HepG2 (cell line): ENCODE measurements around the gene TAF5. TPM values are rescaled to one million over a fixed set of nuclear protein-coding genes. Genes with fewer than 3 reads are reported as not detected.

Experiments
- ATAC-seq: fragments of 200-7000 bp; cut with Tn5 transposase; 3 replicates; pipeline ENCODE4 v1.9.1; 2020; ENCODE audit warnings: mild to moderate bottlenecking, moderate library complexity
- BruUV-seq: library from RNA; stranded (reverse); fragments of 400-500 nt; replicated peaks from 2 replicates; lab custom pipeline; 2021; lab: Mats Ljungman, UMichigan
- CTCF ChIA-PET: fragments of 300-600 bp; formaldehyde crosslinking; extraction: SDS; loops from one replicate; lab custom pipeline; 2021; ENCODE audit warnings: low total read pairs, inconsistent platforms, low intra/inter-chr PET ratio; lab: Yijun Ruan, JAX
- POLR2A ChIA-PET: fragments of 350-600 bp; sonication (Branson Sonifier 250); formaldehyde crosslinking; loops from one replicate; lab custom pipeline; 2020; ENCODE audit warnings: antibody characterized with exemption, inconsistent platforms; lab: Yijun Ruan, JAX
- DNase-seq: peaks from one replicate; pipeline ENCODE4 v3.0.0-alpha.2; 2015; ENCODE audit warnings: low spot score
- FAIRE-seq: peaks from 3 replicates; lab custom pipeline; 2011; peaks lifted over from hg19 to GRCh38; lab: Jason Lieb, UNC
- H2AFZ ChIP-seq: one replicate; pipeline ENCODE4 v1.6.1; 2011; ENCODE audit warnings: low read length, inconsistent platforms
- H3K27ac ChIP-seq: fragments of 300-600 bp; 3 replicates; pipeline ENCODE4 v1.8.0; 2011; ENCODE audit warnings: mixed run types, mild to moderate bottlenecking, mixed read lengths, low read length, inconsistent platforms; ENCODE audit not compliant: insufficient read depth; ENCODE audit errors: extremely low read length
- H3K27me3 ChIP-seq, 2 experiments: fragments of 200-600 bp in 1 of 2; 2 replicates in 1 of 2; 3 replicates in 1 of 2; pipeline versions ENCODE4 v1.6.0 to v1.8.0; 2011; ENCODE audit warnings: low read length in 2 of 2, mild to moderate bottlenecking in 2 of 2, moderate library complexity in 2 of 2, inconsistent platforms in 1 of 2; ENCODE audit not compliant: insufficient read depth in 2 of 2, control insufficient read depth in 1 of 2
- H3K36me3 ChIP-seq, 2 experiments: fragments of 200-600 bp in 1 of 2; replicated peaks in 1 of 2; 2 replicates in 1 of 2; 3 replicates in 1 of 2; pipeline versions ENCODE4 v1.5.1 to v1.8.0; 2011; ENCODE audit warnings: low read length in 2 of 2, inconsistent platforms in 1 of 2; ENCODE audit not compliant: insufficient read depth in 2 of 2, control insufficient read depth in 1 of 2
- H3K4me1 ChIP-seq: 2 replicates; pipeline ENCODE4 v1.5.1; 2012; ENCODE audit warnings: low read length, inconsistent platforms; ENCODE audit not compliant: insufficient read depth
- H3K4me2 ChIP-seq: 2 replicates; pipeline ENCODE4 v1.6.0; 2011; ENCODE audit warnings: low read depth, low read length, inconsistent platforms
- H3K4me3 ChIP-seq, 3 experiments: fragments of 200-600 bp in 1 of 3; sonication (generic), shearing (Covaris generic) in 1 of 3; replicated peaks in 1 of 3; 2 replicates each; pipeline ENCODE4 v1.5.1; 2011 to 2016; ENCODE audit warnings: low read length in 3 of 3, inconsistent platforms in 2 of 3, low read depth in 2 of 3, mild to moderate bottlenecking in 2 of 3, control low read depth in 1 of 3, mixed read lengths in 1 of 3; ENCODE audit not compliant: insufficient read depth in 1 of 3
- H3K79me2 ChIP-seq: one replicate; pipeline ENCODE4 v1.6.1; 2011; ENCODE audit warnings: low read length, inconsistent platforms; ENCODE audit not compliant: insufficient read depth
- H3K9ac ChIP-seq: 2 replicates; pipeline ENCODE4 v1.6.0; 2011; ENCODE audit warnings: mild to moderate bottlenecking, low read depth, low read length, inconsistent platforms; ENCODE audit not compliant: insufficient read depth
- H3K9me3 ChIP-seq: 2 replicates; pipeline ENCODE4 v1.5.1; 2012; ENCODE audit warnings: mild to moderate bottlenecking, low read length
- H4K20me1 ChIP-seq: 2 replicates; pipeline ENCODE4 v1.6.0; 2011; ENCODE audit warnings: inconsistent platforms, mild to moderate bottlenecking, low read length, moderate library complexity; ENCODE audit not compliant: insufficient read depth
- NRL ChIP-seq: sonication (generic); formaldehyde crosslinking; IDR thresholded peaks from 2 replicates; pipeline ENCODE4 v1.5.0; 2020; ENCODE audit warnings: missing genetic modification reagents, mild to moderate bottlenecking, moderate library complexity, borderline replicate concordance
- PHF21A ChIP-seq: sonication (generic); formaldehyde crosslinking; IDR thresholded peaks from 2 replicates; pipeline ENCODE4 v1.5.0; 2020; ENCODE audit warnings: mild to moderate bottlenecking, missing genetic modification reagents
- PRPF4 ChIP-seq: fragments of 200-400 bp; formaldehyde crosslinking; IDR thresholded peaks from 2 replicates; pipeline ENCODE4 v1.6.1; 2016; ENCODE audit warnings: low read length, low read depth; ENCODE audit not compliant: poor library complexity, severe bottlenecking
- SOX6 ChIP-seq, 2 experiments: fragments of 450-650 bp in 1 of 2; sonication (generic) in 1 of 2; formaldehyde crosslinking in 1 of 2; IDR thresholded peaks; 2 replicates each; pipeline versions ENCODE4 v1.4.0 to v1.6.1; 2017 to 2020; ENCODE audit warnings: antibody characterized with exemption in 1 of 2, mild to moderate bottlenecking in 1 of 2, missing genetic modification reagents in 1 of 2
- ZBTB43 ChIP-seq: sonication (generic); formaldehyde crosslinking; conservative IDR thresholded peaks from 2 replicates; pipeline ENCODE4 v1.4.0; 2020; ENCODE audit warnings: missing genetic modification reagents
- ZFYVE20 ChIP-seq: sonication (generic); formaldehyde crosslinking; IDR thresholded peaks from 2 replicates; pipeline ENCODE4 v1.8.0; 2023; ENCODE audit warnings: low read depth, mild to moderate bottlenecking, moderate library complexity, missing genetic modification reagents, borderline replicate concordance
- ZNF225 ChIP-seq: sonication (generic); formaldehyde crosslinking; IDR thresholded peaks from 2 replicates; pipeline ENCODE4 v1.4.0; 2020; ENCODE audit warnings: mild to moderate bottlenecking, missing genetic modification reagents
- ZNF546 ChIP-seq: sonication (generic); formaldehyde crosslinking; conservative IDR thresholded peaks from 2 replicates; pipeline ENCODE4 v1.8.1; 2023; ENCODE audit warnings: mild to moderate bottlenecking, missing genetic modification reagents
- ZNF740 ChIP-seq: sonication (generic); formaldehyde crosslinking; IDR thresholded peaks from 2 replicates; pipeline ENCODE4 v1.4.0; 2020; ENCODE audit warnings: missing genetic modification reagents
- ZNF747 ChIP-seq: sonication (generic); formaldehyde crosslinking; IDR thresholded peaks from 2 replicates; pipeline ENCODE4 v1.8.1; 2023; ENCODE audit warnings: missing genetic modification reagents, mild to moderate bottlenecking, borderline replicate concordance
- ZNF878 ChIP-seq: sonication (generic); formaldehyde crosslinking; IDR thresholded peaks from 2 replicates; pipeline ENCODE4 v1.8.1; 2023; ENCODE audit warnings: mild to moderate bottlenecking, missing genetic modification reagents, moderate library complexity
- WGBS: methylation state at CpG from one replicate; pipeline ENCODE4 v1.1.6; 2017; ENCODE audit warnings: low lambda C conversion rate; 5-methylcytosine and 5-hydroxymethylcytosine counted together
- in situ Hi-C: cut with HindIII; loops from 2 replicates; pipeline ENCODE4 v1.10.0; 2017; ENCODE audit warnings: low pct_unique_long_range_greater_than_20kb; ENCODE audit not compliant: extremely low pct_ligation_motif_present
- intact Hi-C: fragments of 100-400 bp; cut with micrococcal nuclease; formaldehyde crosslinking; loops from one replicate; pipeline ENCODE4 v1.10.0; 2022; ENCODE audit not compliant: unreplicated experiment
- polyA plus RNA-seq, 8 experiments: library from polyadenylated mRNA; depleted of rRNA in 3 of 8; stranded (reverse) in 7 of 8; unstranded in 1 of 8; fragments of >200 nt; fragmentation: Illumina TruSeq in 4 of 8; extraction: Trizol in 4 of 8; gene quantifications; 2 replicates each; pipeline versions ENCODE4 v1.2.1 to v1.2.3, GENCODE V29; 2011 to 2016; ENCODE audit warnings: low read depth in 4 of 8, missing spikeins in 1 of 8, mixed read lengths in 1 of 8; ENCODE audit not compliant: insufficient read depth in 1 of 8
- total RNA-seq, 5 experiments: library from RNA; depleted of rRNA; stranded (reverse); fragments of >200 nt; fragmentation: Illumina TruSeq; extraction: Trizol; gene quantifications; 2 replicates each; pipeline ENCODE4 v1.2.3, GENCODE V29; 2016; ENCODE audit warnings: low read depth in 1 of 5

The TAF5 gene
- total and polyA plus RNA-seq, 2 of the 13 experiments (the other 11 are each of a cell fraction or from before 2014, with no cell fraction given) = 3.8 to 8.7 TPM

- Histone ChIP-seq H3K4me3 (no peak overlapping the region), H3K27ac (no peak overlapping the region), H4K20me1 (no peaks in the 10 kb centered on the region), H3K36me3 (peaks cover 8 to 28% of the 10 kb centered on the region in 2 experiments; a peak in 4 of 5 replicates), H2AFZ (no peak overlapping the region), H3K9me3 (no peaks in the 10 kb centered on the region), H3K9ac (no peak overlapping the region), H3K4me1 (peaks cover 15% of the 10 kb centered on the region), H3K27me3 (no peaks in the 10 kb centered on the region), H3K79me2 (peaks cover 4% of the 10 kb centered on the region), H3K4me2 (no peak overlapping the region)
- no peak for FAIRE-seq
- no peak for DNase-seq
- WGBS = 98% methylated on average over 5 of the region's 5 CpGs
- TF ChIP-seq SOX6 (IDR thresholded peaks at IDR 0.05) (no peak), SOX6 (CRISPR knock-in tag; IDR thresholded peaks at IDR 0.05) (no peak), PRPF4 (no peak), ZNF546 (CRISPR knock-in tag) (no peak), ZNF878 (CRISPR knock-in tag) (no peak), ZBTB43 (CRISPR knock-in tag) (no peak), PHF21A (no peak), ZNF740 (CRISPR knock-in tag) (no peak), ZNF225 (CRISPR knock-in tag) (no peak), ZFYVE20 (CRISPR knock-in tag) (no peak), NRL (no peak), ZNF747 (CRISPR knock-in tag) (no peak)
- ChIA-PET CTCF (no interaction called here), POLR2A (no interaction called here)
- in situ Hi-C loops (no loop called here), intact Hi-C loops (no loop called here)
- ATAC-seq = no peak
- BruUV-seq = no TSS peak
Observed at GRCh38 chr10:103374263-103374662, 6.5 kb downstream of the TAF5 start.
